Measurements from ENCODE around the gene PKN2. TPM values are rescaled to one million over a fixed set of nuclear protein-coding genes. Genes with fewer than 3 reads are reported as not detected.

Gene PKN2
- total RNA-seq (51.6 and 57.9 TPM in 2 replicates), polyA plus RNA-seq (11.9 and 20.5 TPM in 2 replicates), polyA minus RNA-seq (10.2 and 14.2 TPM in 2 replicates)
- total RNA-seq (2013) = 34.2 TPM

DNA sequence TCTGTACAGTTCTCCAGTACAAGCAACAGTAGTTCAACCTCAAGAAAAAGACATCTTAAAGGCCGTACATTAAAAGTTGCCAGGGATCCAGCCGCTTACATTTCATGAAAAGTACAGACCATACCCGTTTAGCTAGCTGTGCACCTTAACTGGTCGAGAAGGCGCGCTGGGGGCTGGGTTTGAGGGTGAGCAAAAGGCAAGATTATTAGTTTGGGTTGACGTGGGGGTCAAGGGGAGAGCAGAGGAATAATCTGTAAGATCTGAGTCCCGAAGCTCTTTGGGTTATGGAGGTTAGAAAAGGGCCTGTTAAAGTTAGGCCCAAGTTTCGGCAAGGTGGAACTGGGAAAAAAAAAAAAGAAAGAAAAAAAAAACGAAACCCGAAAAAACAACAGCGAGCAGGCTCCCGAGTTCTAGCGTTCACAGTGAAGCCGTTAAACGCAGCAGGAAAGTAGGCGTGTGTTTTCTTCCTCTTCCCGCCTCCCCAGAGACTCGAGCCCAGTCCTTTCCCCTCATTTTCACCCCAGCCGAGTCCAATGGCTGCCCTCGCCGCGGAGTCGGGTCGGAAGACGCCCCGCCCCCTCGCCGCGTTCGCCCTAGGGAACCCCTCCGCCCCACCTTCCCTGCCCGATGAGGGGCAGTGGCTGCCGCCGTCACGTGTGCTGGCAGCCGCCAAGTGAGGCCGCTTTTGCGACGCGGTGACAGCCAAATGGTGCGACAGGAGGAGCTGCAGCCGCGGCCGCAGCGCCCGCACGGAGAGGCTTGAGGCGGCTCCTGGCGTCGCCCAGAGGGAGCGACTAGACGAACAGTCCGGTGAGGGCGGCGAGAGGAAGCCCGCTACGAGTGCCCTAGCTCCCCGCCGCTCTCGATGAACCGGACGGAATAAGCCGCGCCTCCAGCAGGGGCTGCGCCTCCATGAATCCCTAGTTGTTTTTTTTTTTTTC lies at the start of gene PKN2:
Gene PKN2 (plus strand): TSS at position 733 of the 941 bp plus-strand sequence. CDS start 308 bp downstream, outside the sequence.
- no peaks in the 10 kb centered on the region for H3K27me3 Mint-ChIP-seq
- H3K4me3 Mint-ChIP-seq = peak within 1 kb of the TSS; percentile 95
- no peaks in the 10 kb centered on the region for H3K27me3 ChIP-seq (replicated peaks in 1 of 4; ENCODE audit: control extremely low read depth in 1 of 4, control insufficient read depth in 3 of 4, insufficient read depth in 4 of 4, low read length in 3 of 4)
- peak within 1 kb of the TSS; percentile 98 for H3K27ac Mint-ChIP-seq
- no peaks in the 10 kb centered on the region for H4K20me1 ChIP-seq (ENCODE audit: control insufficient read depth, insufficient read depth, low read length, poor library complexity, severe bottlenecking)
- H3K27ac ChIP-seq (ENCODE audit: low read length in 2 of 2) = peak within 1 kb of the TSS; percentile 85 to 89
- intact Hi-C loops (cut with micrococcal nuclease) = loop anchor here (1.0 to 10.0 kb wide), 7 partner anchors 17 to 1980 kb away; partner anchors contain the start of genes GBP5, GTF2B, LMO4 and SH3GLB1
- H3K79me2 ChIP-seq (ENCODE audit: control insufficient read depth, insufficient read depth, low read length) = peaks cover 58% of the 10 kb centered on the region
- peak; percentile 98 for DNase-seq
- H3K4me2 ChIP-seq (replicated peaks; ENCODE audit: low read depth, low read length, poor library complexity, severe bottlenecking) = peak within 1 kb of the TSS; percentile 82
- peak within 1 kb of the TSS; percentile 93 for H3K9ac ChIP-seq (ENCODE audit: low read length)
- no peak for TF ChIP-seq EZH2 (IDR thresholded peaks at IDR 0.05; ENCODE audit: borderline replicate concordance, insufficient read depth, low read depth, low read length, poor library complexity, severe bottlenecking)
- TF ChIP-seq, protein P1, sequence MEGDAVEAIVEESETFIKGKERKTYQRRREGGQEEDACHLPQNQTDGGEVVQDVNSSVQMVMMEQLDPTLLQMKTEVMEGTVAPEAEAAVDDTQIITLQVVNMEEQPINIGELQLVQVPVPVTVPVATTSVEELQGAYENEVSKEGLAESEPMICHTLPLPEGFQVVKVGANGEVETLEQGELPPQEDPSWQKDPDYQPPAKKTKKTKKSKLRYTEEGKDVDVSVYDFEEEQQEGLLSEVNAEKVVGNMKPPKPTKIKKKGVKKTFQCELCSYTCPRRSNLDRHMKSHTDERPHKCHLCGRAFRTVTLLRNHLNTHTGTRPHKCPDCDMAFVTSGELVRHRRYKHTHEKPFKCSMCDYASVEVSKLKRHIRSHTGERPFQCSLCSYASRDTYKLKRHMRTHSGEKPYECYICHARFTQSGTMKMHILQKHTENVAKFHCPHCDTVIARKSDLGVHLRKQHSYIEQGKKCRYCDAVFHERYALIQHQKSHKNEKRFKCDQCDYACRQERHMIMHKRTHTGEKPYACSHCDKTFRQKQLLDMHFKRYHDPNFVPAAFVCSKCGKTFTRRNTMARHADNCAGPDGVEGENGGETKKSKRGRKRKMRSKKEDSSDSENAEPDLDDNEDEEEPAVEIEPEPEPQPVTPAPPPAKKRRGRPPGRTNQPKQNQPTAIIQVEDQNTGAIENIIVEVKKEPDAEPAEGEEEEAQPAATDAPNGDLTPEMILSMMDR (IDR thresholded peaks at IDR 0.05) = no peak
- peak within 1 kb of the TSS; percentile 81 to 97 (median 94) for H3K4me3 ChIP-seq (ENCODE audit: control extremely low read depth in 1 of 5, extremely low read depth in 1 of 5, insufficient read depth in 1 of 5, low read depth in 2 of 5, low read length in 4 of 5)
- H2AFZ ChIP-seq (ENCODE audit: insufficient read depth, low read depth, low read length, poor library complexity, severe bottlenecking) = peak within 1 kb of the TSS; percentile 93
- no peaks in the 10 kb centered on the region for H3K9me3 Mint-ChIP-seq (ENCODE audit: insufficient read depth)
- ChIA-PET CTCF (interaction anchor here (0.7 to 3.8 kb wide), 15 partner anchors 8 to 1976 kb away, joined by 3 to 34 read pairs (median 3); no protein-coding TSS in a partner anchor), POLR2A (interaction anchor here (0.6 to 2.5 kb wide), 9 partner anchors 13 to 1617 kb away, joined by 3 to 21 read pairs (median 4); partner anchors contain the start of gene GTF2B)
- peaks cover 28% of the 10 kb centered on the region for H3K4me1 Mint-ChIP-seq
- no peaks in the 10 kb centered on the region for H3K36me3 ChIP-seq (replicated peaks in 1 of 2; ENCODE audit: control extremely low read depth in 1 of 2, control insufficient read depth in 1 of 2, extremely low read depth in 1 of 2, insufficient read depth in 2 of 2, low read length in 1 of 2)
- under 1% methylated on average over 61 of the region's 66 CpGs for WGBS (ENCODE audit: insufficient coverage)
- H3K9me3 ChIP-seq (ENCODE audit: control extremely low read depth in 1 of 3, control insufficient read depth in 2 of 3, insufficient read depth in 1 of 3, low read length in 2 of 3) = no peaks in the 10 kb centered on the region
- H3K4me1 ChIP-seq (ENCODE audit: control insufficient read depth in 2 of 2, insufficient read depth in 2 of 2, low read length in 2 of 2) = peaks cover 11 to 19% of the 10 kb centered on the region in 2 donors
- peak; percentile 90 for ATAC-seq (ENCODE audit: low read depth)
